Measurements from ENCODE around the gene RHBDD3. TPM values are rescaled to one million over a fixed set of nuclear protein-coding genes. Genes with fewer than 3 reads are reported as not detected.

Gene RHBDD3
- total and polyA plus RNA-seq, 2 experiments from 2014 or later, result 55.0 to 115 TPM

- Histone ChIP-seq H3K4me1 (ENCODE audit: insufficient read depth) (peaks cover 10% of the 10 kb centered on the region; the same call in 1 of the 2 replicates), H3K27me3 (ENCODE audit: insufficient read depth) (no peaks in the 10 kb centered on the region), H2AFZ (peak overlapping the region; percentile 99), H4K20me1 (replicated peaks; ENCODE audit: insufficient read depth) (no peaks in the 10 kb centered on the region), H3K36me3 (ENCODE audit: insufficient read depth) (no peaks in the 10 kb centered on the region), H3K79me2 (replicated peaks; ENCODE audit: insufficient read depth) (no peaks in the 10 kb centered on the region), H3K9me2 (ENCODE audit: insufficient read depth) (no peaks in the 10 kb centered on the region), H3K27ac (ENCODE audit: low read depth) (0 out of 2 replicates have a peak overlapping the region, but pooled peaks have one; percentile 84), H3F3A (replicated peaks; ENCODE audit: low read depth) (peaks cover 25% of the 10 kb centered on the region), H3K4me2 (peak overlapping the region; percentile 97), H3K4me3 (peak overlapping the region; percentile 88)
- H3K4me1 Mint-ChIP-seq, result peaks cover 33% of the 10 kb centered on the region
- no peak for TF ChIP-seq REST (IDR thresholded peaks at IDR 0.05; ENCODE audit: unreplicated experiment)
- TF ChIP-seq ZNF331 (CRISPR knock-in tag; IDR thresholded peaks at IDR 0.05; ENCODE audit: low read depth), result no peak
- TF ChIP-seq ETS1 (IDR thresholded peaks at IDR 0.05), result no peak
- TF ChIP-seq CTCF (conservative IDR thresholded peaks at IDR 0.05; ENCODE audit: low read depth in 2 of 2), result no peak
- no peak for TF ChIP-seq ZNF114 (CRISPR knock-in tag; IDR thresholded peaks at IDR 0.05)
- no peak for TF ChIP-seq POLR2AphosphoS5 (IDR thresholded peaks at IDR 0.05; ENCODE audit: low read depth)
- no peak for TF ChIP-seq NANOG (IDR thresholded peaks at IDR 0.05; ENCODE audit: borderline replicate concordance)
- no peak for TF ChIP-seq EZH2 (IDR thresholded peaks at IDR 0.05; ENCODE audit: low read depth, unreplicated experiment)
- peaks cover 25% of the 10 kb centered on the region for H3K27me3 Mint-ChIP-seq (ENCODE audit: insufficient read depth, low read depth, poor library complexity)
- ATAC-seq (peak; percentile 0; the same call in 1 of the 3 replicates), DNase-seq (ENCODE audit: low spot score) (no peak)
- H3K4me3 Mint-ChIP-seq, result peak overlapping the region; percentile 72
- no peak overlapping the region for H3K27ac Mint-ChIP-seq
- H3K36me3 Mint-ChIP-seq (ENCODE audit: low read depth), result peaks cover 7% of the 10 kb centered on the region
- H3K9me3 Mint-ChIP-seq, result no peaks in the 10 kb centered on the region
Observed at GRCh38 chr22:29305836-29306174, 38.0 kb upstream of the RHBDD3 start.
